H1 (cell line): ENCODE measurements around the gene MCM3. TPM values are rescaled to one million over a fixed set of nuclear protein-coding genes. Genes with fewer than 3 reads are reported as not detected.

Source experiments
- BACH1 ChIP-seq: IDR thresholded peaks from 2 replicates; pipeline ENCODE4 v1.6.1; 2012; ENCODE audit warnings: low read length, improper control_type of control experiment
- BRCA1 ChIP-seq: IDR thresholded peaks from 2 replicates; pipeline ENCODE4 v1.6.1; 2012; ENCODE audit warnings: low read depth, low read length, improper control_type of control experiment
- CTCF ChIP-seq, 3 experiments: IDR thresholded peaks; 1 replicate in 2 of 3; 2 replicates in 1 of 3; pipeline versions ENCODE4 v1.5.1 to v1.6.1; 2011; ENCODE audit warnings: low read length in 3 of 3, mild to moderate bottlenecking in 3 of 3, inconsistent platforms in 2 of 3, low read depth in 1 of 3, moderate library complexity in 1 of 3; ENCODE audit not compliant: insufficient read depth in 1 of 3; ENCODE audit errors: control extremely low read depth in 1 of 3
- SIN3A ChIP-seq, 2 experiments: IDR thresholded peaks in 1 of 2; conservative IDR thresholded peaks in 1 of 2; 2 replicates each; pipeline ENCODE4 v1.6.1; 2011 to 2012; ENCODE audit warnings: low read length in 2 of 2, improper control_type of control experiment in 1 of 2, low read depth in 1 of 2, mild to moderate bottlenecking in 1 of 2
- SP2 ChIP-seq: IDR thresholded peaks from 2 replicates; pipeline ENCODE4 v1.6.1; 2012; ENCODE audit warnings: mild to moderate bottlenecking, low read length, inconsistent platforms
- TCF12 ChIP-seq: IDR thresholded peaks from 2 replicates; pipeline ENCODE4 v1.6.1; 2011; ENCODE audit warnings: low read depth, mild to moderate bottlenecking, low read length
- YY1 ChIP-seq: IDR thresholded peaks from 2 replicates; pipeline ENCODE4 v1.6.1; 2011; ENCODE audit warnings: low read depth, mild to moderate bottlenecking, low read length
- polyA plus RNA-seq, 7 experiments: library from polyadenylated mRNA; depleted of rRNA in 3 of 7; stranded (reverse) in 5 of 7; unstranded in 2 of 7; fragments of >200 nt in 5 of 7; fragments of 200-250 nt in 2 of 7; gene quantifications; 1 replicate in 5 of 7; 2 replicates in 1 of 7; 4 replicates in 1 of 7; pipeline versions ENCODE4 v1.2.1 to v1.2.3, GENCODE V29; 2011 to 2013; ENCODE audit warnings: missing spikeins in 2 of 7, mixed read lengths in 2 of 7
- total RNA-seq: library from RNA; stranded (reverse); fragmentation: NEBNext Ultra II Directional; extraction: Animal tissue kit (Norgen Biotek cat#: 25700); gene quantifications from 2 replicates; pipeline ENCODE4 v1.2.1, GENCODE V29; 2021

Gene MCM3
- total and polyA plus RNA-seq, 2 of the 8 experiments (the other 6 are each of a cell fraction or from before 2014, with no cell fraction given): 275 to 293 TPM

- TF ChIP-seq SIN3A (conservative IDR thresholded peaks at IDR 0.05 in 1 of 2, IDR thresholded peaks at IDR 0.05 in 1 of 2; ENCODE audit: low read depth in 1 of 2, low read length in 2 of 2) (no peak), SP2 (no peak), BACH1 (no peak), YY1 (no peak), TCF12 (no peak), CTCF (IDR thresholded peaks at IDR 0.05; ENCODE audit: control extremely low read depth in 1 of 3, insufficient read depth in 1 of 3, low read depth in 1 of 3, low read length in 3 of 3) (no peak), BRCA1 (no peak)
These were observed 16.0 kb upstream of the MCM3 start (continued) for GRCh38 chr6:52300489-52300931.
